HG03097 (cell line): ENCODE results near the gene TAS2R13.

Source experiments
- ATAC-seq: cut with Tn5 transposase; IDR thresholded peaks from one replicate; pipeline ENCODE4 v1.9.1; 2021; ENCODE audit not compliant: unreplicated experiment, low FRiP score

The TAS2R13 gene

GRCh38 chr12:10873378-10873777 is 36.0 kb downstream of the TAS2R13 start:
- no peak for ATAC-seq

- no peak for ATAC-seq
Observed at GRCh38 chr12:10867381-10867780, 42.0 kb downstream of the TAS2R13 start.

GRCh38 chr12:10863512-10864218 is 45.7 kb downstream of the TAS2R13 start:
- ATAC-seq = no peak

GRCh38 chr12:10861366-10861765 is 48.0 kb downstream of the TAS2R13 start:
- ATAC-seq = no peak
